HCEC 1CT (cell line): ENCODE results near the gene SEMA3C.

Source experiments
- DNase-seq: peaks from one replicate; pipeline ENCODE4 v3.0.0-alpha.2; 2017

Gene SEMA3C

DNA sequence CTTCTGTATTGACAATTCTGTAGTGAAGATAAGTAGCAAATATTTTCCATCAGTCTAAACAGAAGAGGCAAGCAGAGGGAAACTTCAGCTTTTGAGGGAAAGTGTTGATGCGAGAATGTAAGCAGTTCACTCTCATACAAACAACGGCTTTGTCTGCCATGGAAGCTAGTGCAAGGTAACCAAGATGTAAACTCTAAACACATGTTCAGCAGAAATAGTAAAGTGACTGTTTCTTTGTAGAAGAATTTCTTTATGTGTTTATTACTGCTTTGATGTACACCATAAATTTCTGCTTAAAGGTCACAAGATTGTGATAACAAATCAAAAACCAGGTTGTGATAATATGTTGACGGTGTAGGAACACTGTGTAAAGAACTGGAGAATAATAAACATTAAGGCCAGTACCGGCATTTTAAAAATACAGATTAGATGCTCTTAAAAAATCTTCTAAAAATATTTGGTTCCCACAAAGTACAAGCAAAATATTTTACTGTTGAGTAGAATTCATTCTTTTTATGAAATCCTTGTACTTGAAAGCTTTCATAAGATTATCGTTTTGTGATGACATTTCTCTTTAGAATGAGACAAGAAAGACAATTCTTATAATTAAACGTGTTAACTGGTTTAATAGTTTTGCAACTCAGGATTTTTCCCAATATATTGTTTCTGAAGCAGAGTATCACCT lies 34.2 kb downstream of the SEMA3C start:
- peak; percentile 60 for DNase-seq

DNA sequence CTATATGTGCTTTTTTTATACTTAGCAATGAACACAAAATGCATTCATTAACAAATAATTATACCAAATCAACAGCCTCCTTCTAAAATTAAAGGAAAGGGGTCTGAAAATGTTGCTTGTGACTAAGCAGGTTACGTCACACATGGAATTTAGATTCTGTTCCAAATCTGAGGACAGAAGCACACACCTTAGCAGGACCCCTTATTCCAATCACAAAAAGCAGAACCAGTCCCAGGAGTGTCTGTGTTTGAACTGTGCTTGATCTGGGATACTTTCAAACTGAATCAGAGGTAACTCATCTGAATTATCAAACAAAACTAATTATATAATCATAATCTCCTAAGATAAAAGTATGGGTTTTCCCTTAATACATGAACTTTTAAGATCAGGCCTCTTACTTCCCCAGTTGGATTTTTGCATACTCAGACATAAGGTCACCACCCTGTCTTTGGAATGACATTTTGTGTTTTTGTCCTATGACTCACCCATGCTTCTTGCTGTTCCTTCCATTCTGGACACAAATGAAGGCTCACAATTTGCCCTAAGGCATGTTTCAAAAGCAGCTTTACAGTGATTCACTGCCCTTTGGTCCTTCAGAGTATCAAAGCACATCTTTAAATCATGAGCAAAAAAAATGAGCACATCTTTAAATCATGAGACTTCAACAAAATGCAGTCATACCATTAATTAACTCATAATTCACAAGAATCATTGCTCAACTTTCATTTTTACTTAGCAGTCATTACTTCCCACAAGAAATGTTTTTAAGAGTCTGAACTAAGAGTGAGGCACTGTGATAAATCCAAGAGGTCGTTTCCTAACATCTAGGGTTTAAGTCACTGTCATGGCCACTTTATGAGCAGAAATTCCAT lies 35.5 kb downstream of the SEMA3C start:
- peak; percentile 99 for DNase-seq

DNA sequence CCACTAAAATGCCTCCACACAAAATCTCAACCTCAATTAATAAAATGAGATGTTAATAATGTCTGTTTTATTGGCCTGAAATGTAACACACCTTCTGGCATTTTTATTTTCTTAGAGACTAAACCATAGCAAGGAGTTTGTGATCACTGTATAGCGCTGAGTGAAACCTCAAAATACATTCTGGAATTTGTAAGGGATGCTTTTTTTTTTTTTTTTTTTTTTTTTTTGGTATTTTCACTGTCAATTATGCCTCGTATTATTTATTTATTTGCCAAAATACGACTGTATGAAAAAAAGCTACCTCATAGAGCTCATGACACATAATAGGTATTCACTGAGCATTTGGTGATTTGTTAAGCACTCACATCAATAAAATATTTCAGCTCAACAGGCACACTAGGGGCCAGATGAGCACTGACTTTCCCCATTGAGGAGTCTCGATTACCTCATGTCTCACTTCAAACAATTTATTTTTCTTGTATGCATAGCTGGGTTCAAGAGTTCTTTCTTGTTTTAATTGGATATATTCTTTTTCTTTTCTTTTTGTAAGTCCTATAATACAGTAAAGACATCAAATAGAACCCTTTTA lies 36.5 kb downstream of the SEMA3C start:
- DNase-seq = no peak

DNA sequence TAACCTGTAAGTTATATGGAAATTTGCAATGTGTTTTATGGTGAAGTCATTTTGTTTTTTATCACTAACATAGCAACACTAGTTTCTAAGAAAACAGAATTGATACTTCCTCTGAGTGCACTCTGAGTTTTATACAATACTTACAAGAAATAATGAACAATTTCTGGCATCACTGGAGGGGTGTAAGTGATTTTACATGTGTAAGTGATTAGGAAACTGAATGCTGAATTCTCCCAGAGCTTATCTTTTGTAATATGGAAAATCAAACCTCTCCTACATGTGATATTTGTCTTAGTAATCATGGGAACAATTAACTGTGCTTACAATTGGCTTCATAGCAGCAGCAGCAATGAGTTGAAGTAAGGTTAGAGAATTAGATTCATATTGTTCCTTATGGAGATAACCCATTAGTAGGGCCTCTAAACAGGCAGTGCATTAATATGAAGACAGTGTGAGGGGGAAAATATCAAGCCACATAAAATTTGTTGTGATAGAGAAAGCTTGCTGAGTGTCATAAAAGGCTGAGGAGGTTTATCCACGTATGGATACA lies 37.4 kb downstream of the SEMA3C start:
- no peak for DNase-seq

DNA sequence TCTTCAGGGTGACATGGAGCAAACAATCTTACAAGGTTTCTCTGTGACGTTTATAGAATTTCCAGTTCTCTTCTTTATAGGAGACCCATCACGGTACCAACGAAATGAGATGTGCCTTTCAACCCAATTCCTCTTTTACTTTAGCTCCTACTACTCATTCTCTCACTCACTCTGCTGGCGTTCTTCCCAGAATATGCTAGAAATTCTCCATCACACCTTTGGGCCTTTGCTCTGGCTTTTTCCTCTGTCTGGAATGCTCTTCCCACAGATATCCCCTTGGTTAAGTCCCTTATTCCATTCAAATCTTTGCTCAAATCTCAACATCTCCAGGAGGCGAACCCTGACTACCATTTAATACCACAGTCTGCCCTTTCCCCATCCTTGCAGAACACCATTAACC lies 39.0 kb downstream of the SEMA3C start:
- no peak for DNase-seq

DNA sequence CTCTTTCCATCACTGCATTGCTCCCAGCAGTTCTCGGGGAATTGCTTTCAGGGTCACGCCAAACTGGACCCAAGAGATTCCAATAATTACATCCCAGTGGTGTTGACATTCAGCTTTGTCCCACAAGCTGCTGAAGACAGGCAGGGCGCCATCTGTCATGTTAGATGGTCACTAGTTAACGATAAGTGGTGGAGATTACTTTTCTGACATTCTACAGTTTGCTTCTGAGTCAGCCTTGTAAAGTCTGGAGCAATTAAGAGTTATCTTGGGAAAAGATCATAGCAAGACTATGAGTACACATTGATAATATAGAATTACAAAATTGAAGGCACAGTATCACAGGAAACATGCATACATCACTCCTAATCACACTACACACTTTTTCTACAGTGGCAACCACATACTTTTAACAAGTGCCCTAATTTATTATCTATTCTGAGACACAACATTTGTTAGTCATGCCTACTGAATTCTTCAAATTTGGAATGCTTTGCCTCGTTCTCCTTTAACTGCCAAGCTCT lies 41.9 kb downstream of the SEMA3C start:
- DNase-seq = peak; percentile 60

DNA sequence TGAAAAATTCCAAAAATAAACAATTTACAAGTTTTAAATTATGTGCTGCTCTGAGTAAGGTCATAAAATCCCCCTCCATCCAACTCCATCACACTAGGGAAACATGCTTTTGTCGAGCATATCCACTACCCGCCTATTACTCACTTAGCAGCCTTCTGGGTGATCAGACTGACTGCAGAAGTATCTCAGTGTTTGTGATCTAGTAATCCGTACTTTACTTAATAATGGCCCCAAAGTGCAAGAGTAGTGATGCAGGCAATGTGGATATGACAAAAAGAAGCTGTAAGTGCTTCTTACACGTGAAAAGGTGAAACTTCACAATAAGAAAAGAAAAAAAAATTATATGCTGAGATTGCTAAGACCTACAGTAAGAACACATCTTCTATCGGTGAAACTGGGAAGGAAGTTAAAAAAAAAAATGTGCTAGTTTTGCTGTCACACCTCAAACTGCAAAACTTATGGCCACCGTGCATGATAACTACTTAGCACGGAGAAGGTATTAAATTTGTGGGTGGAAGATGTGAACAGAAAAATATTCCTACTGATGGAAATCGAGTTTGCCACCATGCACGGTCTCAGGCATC lies 43.2 kb downstream of the SEMA3C start:
- no peak for DNase-seq

DNA sequence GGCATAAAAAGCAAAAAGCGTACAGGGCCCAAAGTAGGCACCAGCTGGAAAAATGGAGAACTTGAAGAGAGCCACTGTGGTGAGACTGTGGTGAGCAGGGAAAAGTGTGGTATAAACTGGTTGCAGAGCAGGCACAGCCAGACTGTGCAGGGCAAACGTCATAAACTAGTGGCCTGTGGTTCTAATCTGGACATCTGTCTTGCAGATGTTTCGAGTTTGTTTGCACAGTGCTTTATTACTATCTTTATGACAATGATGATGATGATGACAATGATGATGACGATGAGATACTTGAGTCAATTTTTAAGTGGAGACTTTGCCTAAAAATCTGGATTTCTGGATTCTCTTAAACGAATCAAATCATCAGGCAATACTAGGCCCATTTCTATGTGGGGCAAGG lies 45.7 kb downstream of the SEMA3C start:
- DNase-seq = no peak

DNA sequence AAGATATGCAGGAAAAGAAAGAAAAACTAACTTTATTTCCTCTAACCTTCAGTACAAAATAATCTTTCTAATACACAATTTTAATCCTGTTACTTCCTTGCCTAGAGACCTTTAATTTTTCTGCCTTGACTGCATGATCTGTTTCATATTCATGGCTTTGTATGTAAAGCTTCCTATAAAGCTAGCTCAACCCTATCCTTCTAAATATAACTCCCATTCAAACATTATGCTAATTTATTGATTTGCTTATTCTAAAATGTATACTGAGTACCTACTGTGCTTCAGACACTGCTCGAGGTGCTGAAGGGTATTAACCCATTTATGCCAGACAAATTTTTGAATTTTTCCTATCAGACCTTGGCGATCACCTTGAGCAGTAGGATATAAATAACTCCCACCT lies 47.6 kb downstream of the SEMA3C start:
- no peak for DNase-seq

DNA sequence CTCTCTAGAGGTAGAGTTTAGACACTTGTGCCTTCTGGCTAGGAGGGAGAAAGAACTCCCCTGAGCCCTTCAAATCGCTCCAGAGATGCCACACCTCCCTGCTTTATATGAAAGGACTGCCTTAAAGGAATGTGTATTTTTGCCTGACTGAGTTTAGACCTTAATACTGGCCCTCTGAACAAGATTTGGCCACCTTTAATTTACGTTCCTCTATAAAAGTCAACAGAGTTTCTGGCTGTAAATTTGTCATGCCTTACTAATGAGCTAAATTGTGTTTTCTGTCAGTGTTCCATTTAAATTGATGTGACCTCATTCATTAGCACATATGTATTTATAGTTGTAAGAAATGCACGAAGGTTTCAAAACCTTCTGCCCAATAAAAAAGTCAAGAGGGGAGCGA lies 48.0 kb downstream of the SEMA3C start:
- no peak for DNase-seq

DNA sequence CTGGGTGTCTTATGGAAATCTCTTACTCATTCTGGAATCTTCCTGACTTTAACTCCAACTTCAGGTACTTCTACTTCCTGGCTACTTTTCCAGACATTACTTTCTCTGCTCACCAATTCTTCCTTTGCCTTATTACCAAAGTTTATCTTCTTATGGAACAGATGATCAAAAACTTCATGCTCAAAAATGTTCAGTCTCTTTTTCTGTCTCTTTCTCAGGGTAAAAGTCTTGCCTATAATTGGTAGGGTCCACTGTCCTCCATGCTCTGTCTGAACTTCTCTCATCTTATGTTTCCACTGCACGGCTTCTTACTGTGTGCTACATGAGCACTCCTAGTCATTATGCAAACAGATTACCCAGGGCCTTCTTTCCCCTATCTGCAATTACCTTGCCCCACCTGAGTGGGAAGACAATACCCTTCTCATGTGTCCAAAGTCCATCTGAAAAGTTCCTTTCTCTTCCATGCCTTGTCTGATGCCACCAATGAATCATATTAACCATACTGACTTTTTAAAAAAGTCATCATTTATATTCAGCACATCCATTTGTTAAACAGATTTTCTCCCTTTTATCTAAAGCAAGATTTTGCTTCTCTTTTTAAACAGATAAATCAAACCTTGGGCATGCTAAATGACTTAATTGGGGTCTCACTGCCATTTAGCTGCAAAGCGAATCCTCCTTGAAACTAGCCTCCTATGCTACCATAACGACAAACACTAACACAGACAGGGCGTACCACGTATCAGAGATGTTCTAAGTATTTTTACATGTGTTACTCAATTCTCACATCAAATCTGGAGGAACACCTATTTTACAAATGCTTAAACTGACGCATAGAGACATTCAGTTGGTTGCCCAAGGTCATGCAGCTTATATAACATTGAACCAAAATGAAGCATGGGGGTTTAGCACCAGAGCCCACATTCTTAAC lies 48.8 kb downstream of the SEMA3C start:
- no peak for DNase-seq

DNA sequence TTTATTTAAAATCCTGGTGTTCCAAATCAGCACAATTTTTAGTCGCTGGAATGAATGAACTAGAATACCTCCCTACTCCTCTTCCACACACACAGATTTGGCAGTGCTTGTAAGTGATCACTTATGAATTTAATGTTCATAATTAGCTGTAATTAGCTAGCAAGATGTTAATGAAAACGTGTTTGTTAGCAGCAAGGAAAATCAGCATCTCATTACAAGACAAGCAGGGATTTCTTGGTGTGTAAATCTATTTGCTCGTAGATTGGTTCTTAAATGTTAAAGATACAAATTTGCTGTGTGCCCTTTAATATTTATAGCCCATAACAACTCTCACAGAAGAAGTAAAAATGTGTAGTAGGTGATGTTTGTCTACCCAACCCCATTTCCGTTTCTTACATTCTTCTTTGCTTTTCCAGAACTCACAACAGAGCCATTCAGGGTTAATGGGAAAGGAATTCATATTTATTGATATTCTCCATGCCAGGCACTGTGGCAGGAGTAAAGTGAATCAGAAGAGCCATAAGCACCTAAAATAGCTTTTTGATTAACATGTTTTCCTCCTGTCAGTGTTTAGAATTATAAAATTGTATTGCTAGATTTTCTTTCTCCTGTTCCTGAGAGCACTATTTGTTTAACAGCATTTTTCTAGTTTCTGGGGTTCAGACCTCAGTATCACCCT lies 49.6 kb downstream of the SEMA3C start:
- DNase-seq = no peak

DNA sequence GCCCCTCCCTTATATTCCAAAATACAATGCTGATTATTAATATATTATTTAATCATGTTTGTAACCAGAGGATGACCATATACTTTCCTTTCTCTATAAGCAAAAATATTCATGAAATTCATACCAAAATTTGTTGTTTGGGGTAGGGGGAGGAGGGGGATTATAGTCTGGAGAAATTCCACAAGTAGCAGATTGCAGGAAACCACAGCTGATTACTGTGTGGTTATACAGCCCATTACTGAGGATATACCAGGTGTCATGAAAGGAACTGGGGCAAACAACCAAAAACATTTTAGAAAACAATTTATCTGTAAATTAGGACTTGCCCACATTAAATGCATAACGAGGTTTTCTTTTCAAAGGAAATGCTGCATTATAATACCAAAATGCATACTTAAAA lies 50.3 kb downstream of the SEMA3C start:
- no peak for DNase-seq

DNA sequence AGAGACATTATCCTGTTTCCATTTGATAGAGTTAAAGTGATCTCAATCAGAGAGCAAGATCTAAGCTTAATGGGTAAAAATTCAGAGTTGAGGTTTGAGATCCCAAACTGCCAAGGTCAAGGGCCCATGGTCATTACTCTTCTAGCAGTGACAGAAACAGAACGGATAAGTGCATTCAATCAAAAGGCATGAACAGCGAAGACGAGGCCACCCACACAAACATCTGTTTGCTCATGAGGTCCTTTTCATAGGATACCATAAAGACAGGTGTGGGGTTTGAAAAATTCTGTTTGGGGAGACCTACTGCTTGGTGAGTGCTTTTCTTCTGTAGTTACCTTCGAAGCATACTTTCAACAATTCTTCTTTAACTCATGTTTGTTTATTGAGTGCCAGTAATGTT lies 58.3 kb downstream of the SEMA3C start:
- no peak for DNase-seq

DNA sequence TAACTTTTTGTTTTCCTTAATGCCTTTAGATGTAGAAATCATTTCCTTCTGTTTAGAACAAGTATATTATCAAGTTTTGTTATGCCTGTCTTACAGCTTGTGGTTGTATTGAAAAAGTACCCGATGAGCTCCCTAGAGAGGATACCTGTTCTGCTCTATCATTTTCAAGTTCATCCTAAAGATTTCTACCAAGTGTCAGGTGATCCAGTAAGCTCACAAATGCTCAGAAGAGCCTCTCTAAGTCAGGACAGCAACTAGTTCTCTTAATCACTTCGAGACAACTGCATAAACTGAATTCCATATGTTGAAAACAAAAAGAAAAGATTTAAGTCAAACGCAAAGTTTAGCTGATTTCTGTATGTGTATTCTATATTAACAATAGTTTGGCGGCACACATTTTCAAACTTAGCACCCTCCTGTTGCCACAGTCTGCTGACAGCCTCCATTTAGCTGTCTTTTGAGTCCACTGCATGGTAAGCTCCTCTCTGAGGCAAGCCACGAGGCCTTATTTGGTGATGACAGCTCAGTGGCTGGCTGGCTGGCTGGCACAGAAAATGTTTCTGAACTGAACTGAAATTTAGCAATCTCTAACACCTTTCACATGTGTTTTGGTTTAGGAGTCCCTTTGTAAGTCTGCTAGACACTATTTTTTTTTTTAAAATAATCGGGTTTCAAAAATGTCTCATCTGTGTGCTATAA lies 59.4 kb downstream of the SEMA3C start:
- DNase-seq = peak; percentile 80

DNA sequence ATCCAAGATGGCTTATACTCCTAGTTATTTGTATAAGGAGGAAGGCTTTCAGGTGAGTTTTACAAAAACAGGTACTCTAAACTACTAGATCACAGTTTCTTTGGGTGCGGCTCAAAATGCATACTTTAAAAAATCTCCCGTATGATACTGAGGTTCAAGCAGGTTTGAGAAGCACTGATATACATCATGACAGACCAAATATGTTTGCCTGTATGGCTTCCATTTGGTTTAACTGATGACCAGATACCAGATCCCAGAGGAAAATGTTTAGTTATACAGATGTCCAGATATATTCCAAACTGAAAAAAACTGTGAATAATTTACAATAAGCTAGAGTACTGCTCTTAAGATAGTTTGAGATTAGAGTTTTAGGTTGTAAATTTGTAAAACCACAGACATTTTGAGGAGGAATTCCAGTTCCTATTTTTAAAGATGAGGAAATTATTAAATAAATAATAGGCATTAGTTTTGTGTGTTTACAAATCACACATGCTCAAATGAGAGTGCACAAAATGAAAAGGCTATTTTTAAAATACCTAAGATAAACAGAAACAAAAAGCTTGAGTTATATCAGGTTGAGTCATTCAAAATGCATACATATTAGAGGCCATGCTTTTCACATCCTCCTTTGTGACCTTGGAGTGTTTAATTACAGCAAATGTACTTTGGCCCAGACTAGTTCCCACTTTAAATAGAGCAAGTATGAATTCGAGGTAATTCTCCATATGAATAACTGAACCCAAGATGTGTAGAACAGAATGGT lies 60.5 kb downstream of the SEMA3C start:
- peak; percentile 83 for DNase-seq

DNA sequence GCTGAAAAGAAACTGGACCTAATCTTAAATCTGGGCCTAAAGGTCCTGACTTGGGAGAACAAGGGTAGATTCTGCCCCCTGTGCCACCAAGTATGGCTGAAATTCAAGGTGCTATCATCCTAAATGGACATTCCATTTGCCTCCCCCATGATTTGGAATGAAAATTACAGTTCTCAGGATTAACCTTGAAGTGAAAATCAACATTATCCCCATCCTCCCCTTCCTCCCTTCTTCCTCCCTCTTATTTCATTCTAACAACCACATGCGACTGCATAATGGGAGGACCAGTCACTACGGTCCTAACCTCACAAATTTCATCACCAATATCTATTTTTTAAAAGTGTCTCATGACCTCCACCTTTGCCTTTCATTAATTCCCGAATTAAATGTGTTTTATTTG lies 62.1 kb downstream of the SEMA3C start:
- DNase-seq = no peak

DNA sequence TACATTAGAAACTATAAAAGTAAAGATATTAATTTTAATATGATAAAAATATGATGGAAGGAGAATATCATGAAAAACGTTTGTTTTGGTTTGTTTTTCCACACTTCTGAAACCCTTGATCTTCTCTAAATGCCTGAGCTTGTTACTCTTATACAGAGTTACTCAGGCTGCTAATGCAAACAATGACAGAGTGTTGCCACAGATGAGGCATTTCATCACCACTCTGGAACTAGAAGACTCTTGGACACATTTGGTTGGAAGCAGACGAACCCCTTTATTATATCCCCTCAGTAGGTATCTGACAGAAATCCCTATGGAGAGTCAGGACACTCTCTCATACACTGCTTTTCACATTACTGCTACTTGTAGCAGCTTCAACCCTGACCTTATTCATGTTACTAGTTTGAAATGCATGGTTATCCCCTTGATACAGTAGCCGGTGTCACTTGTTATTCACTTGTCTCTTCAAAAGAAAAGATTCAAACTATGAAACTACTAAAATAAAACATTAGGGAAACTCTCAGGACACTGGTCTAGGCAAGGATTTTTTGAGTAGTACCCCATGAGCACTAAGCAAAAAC lies 66.9 kb downstream of the SEMA3C start:
- peak; percentile 80 for DNase-seq

DNA sequence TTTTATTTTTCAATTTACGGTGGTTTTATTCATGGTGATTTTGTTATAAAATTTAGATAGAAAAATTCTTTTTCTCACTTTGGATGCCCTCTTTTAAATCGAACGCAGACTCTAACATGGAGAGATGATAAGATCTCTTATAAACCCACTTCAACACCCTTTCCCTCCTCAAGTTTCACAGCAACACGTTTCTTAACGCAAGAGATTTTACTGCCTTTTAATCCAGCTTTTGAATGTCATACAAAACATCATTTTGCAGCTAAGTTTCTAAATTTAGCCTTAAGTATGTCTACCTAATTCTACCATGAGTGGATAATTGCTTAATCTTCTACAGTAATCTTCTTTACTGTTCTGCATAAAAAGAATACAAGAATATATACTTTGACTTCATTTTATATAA lies 70.0 kb downstream of the SEMA3C start:
- no peak for DNase-seq

DNA sequence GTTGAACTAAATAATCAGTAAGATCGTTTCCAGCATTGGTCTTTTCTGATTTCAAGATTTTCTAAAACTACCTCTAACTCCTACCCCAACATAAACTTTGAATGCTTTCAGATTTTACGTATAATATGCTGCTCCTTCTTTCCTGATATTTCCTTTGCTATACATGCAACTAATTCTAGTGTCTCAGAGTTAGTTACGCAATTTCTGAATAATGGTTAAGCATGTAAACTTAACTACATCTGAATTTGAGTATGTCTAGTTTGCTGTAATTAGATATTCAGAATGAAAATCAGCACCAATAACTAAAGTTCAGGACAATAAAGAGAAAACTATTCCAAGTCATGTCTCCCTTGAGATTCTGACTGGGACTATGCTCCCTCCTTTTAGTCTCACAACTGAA lies 71.0 kb downstream of the SEMA3C start:
- no peak for DNase-seq
